Lower leg skin (tissue), 3 donors: ENCODE results near the gene CCDC175.

Experiments used
- CTCF ChIP-seq, 3 donors: fragments of 450-650 bp; IDR thresholded peaks; one replicate each; pipeline ENCODE4 v1.5.1; 2016; ENCODE audit warnings: antibody characterized with exemption in 3 of 3, mild to moderate bottlenecking in 3 of 3, moderate library complexity in 2 of 3
- POLR2A ChIP-seq, 2 donors: fragments of 450-650 bp; IDR thresholded peaks; one replicate each; pipeline ENCODE4 v1.6.1; 2016 to 2017; ENCODE audit warnings: antibody characterized with exemption in 2 of 2, mild to moderate bottlenecking in 1 of 2, moderate library complexity in 1 of 2

GRCh38 chr14:59564366-59564765, 12.2 kb downstream of the CCDC175 start:
- TF ChIP-seq CTCF (IDR thresholded peaks at IDR 0.05), result no peak
- no peak for TF ChIP-seq POLR2A (IDR thresholded peaks at IDR 0.05)
